Muscle of leg (tissue), 11 donors: ENCODE results near the gene RAD9A. TPM values are rescaled to one million over a fixed set of nuclear protein-coding genes. Genes with fewer than 3 reads are reported as not detected.
A peak's percentile ranks its signal among the peaks of the same experiment; 100 is the strongest.

Source experiments
- DNase-seq: peaks from one replicate; pipeline ENCODE4 v3.0.0; 2013
- H3K27ac ChIP-seq: one replicate; pipeline ENCODE4 v1.5.1; 2013; ENCODE audit warnings: mild to moderate bottlenecking, low read length, control low read depth
- H3K27me3 ChIP-seq: one replicate; pipeline ENCODE4 v1.6.1; 2013; ENCODE audit warnings: low read length; ENCODE audit not compliant: control insufficient read depth, insufficient read depth
- H3K36me3 ChIP-seq: one replicate; pipeline ENCODE4 v1.6.1; 2013; ENCODE audit warnings: low read length; ENCODE audit not compliant: control insufficient read depth, insufficient read depth
- H3K4me1 ChIP-seq: one replicate; pipeline ENCODE4 v1.6.1; 2013; ENCODE audit warnings: low read length; ENCODE audit not compliant: control insufficient read depth, insufficient read depth
- H3K4me3 ChIP-seq: one replicate; pipeline ENCODE4 v1.5.1; 2013; ENCODE audit warnings: low read length, control low read depth
- H3K9me3 ChIP-seq: replicated peaks from 2 replicates; pipeline ENCODE4 v1.6.1; 2013; ENCODE audit warnings: low read depth, low read length; ENCODE audit not compliant: control insufficient read depth
- WGBS: methylation state at CpG from one replicate; pipeline ENCODE4 v1.1.5; 2013; ENCODE audit warnings: missing lambda C conversion rate; ENCODE audit not compliant: insufficient coverage; 5-methylcytosine and 5-hydroxymethylcytosine counted together
- polyA plus RNA-seq, 8 donors: library from polyadenylated mRNA; unstranded; fragments of 120-200 nt; gene quantifications; one replicate each; pipeline versions ENCODE4 v1.2.1 to v1.2.3, GENCODE V29; 2013; ENCODE audit warnings: inconsistent platforms in 1 of 8, low replicate concordance in 1 of 8; ENCODE audit not compliant: insufficient read length in 8 of 8, insufficient read depth in 1 of 8
- total RNA-seq: library from RNA; stranded (reverse); fragments of 120-200 nt; gene quantifications from one replicate; pipeline ENCODE4 v1.2.4, GENCODE V29; 2013

Gene RAD9A
- total and polyA plus RNA-seq, 9 donors = 6.9 to 14.2 (median 11.0) TPM

DNA sequence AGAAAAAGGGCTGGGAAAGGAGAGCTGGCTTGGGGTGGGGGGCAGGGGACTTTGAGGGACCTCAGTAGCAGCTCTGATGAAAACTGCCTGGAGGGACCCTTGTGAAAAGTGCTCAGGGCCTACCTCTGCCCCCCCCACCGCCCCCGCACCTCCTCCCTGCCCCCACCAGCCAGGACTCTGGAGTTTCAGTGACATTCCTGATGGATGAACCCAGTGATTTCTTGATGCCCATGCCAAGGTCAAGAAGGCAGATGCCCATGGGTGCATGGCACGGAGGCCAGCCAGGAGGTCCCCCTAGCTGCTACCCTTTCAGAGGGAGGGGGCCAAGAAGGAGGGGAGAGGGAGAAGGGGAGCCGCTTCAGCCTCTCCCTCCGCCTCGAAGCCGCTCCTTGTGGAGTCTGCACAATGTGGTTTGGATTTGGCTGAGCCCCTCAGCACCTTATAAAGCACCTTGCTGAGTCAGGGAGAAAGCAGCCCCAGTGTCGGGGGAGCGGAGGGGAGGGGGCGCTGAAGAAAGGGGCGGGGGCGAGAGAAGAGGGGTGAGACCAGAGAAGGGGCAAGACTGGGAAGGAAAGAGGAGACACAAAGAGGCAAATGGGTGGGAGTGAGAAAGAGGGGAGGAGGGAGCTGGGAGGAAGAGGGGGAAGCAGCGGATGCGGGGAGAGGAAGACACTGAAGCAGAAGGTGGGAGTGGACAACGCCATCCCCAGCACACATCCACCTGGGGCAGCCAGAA, 16.3 kb upstream of the RAD9A start:
- DNase-seq = no peak
- Histone ChIP-seq H3K4me1 (peaks cover 35% of the 10 kb centered on the region), H3K27me3 (peaks cover 45% of the 10 kb centered on the region), H3K4me3 (no peak overlapping the region), H3K36me3 (no peaks in the 10 kb centered on the region), H3K9me3 (no peaks in the 10 kb centered on the region), H3K27ac (no peak overlapping the region)
- 3% methylated on average over 4 of the region's 15 CpGs for WGBS

DNA sequence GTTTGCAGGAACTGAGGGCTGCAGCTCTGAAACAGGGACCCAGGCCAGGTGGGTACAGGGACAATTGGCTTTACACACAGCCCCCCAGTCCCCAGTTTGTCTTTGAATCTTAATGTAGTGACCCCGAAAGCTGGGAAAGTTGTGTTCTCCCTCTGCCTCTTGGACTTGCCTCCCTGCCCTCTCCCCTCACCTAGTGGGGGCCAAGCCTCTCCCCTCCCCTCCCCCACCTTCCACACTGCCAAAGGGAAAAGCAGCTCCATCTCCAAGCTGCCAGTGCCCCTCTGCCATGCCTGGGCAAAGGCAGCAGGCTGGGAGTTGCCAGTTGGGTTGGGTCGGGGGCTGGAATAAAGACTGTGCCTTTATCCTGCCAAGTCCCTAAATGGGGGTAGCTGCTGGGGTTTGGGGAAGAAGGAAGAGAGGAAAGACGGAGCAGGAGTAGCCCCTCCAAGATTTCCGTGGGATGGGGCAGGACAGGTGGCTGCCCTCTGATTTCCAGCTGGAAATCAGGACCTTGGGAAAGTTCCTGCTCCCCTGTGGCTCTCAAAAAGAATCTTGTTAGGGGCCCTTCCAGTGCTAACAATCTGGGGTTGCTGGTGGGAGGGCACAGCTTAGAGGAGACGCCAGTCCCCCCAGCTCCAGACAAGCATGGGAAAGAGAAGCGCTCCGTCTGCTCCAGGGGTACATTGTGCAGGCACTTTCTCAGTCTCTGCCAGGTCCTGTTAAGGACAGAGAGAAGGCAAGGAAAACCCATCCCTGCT, 15.5 kb upstream of the RAD9A start:
- Histone ChIP-seq H3K4me1 (peaks cover 28% of the 10 kb centered on the region), H3K9me3 (no peaks in the 10 kb centered on the region), H3K27ac (no peak overlapping the region), H3K36me3 (no peaks in the 10 kb centered on the region), H3K27me3 (peaks cover 47% of the 10 kb centered on the region), H3K4me3 (no peak overlapping the region)
- WGBS = 31% methylated on average over 6 of the region's 7 CpGs
- no peak for DNase-seq

DNA sequence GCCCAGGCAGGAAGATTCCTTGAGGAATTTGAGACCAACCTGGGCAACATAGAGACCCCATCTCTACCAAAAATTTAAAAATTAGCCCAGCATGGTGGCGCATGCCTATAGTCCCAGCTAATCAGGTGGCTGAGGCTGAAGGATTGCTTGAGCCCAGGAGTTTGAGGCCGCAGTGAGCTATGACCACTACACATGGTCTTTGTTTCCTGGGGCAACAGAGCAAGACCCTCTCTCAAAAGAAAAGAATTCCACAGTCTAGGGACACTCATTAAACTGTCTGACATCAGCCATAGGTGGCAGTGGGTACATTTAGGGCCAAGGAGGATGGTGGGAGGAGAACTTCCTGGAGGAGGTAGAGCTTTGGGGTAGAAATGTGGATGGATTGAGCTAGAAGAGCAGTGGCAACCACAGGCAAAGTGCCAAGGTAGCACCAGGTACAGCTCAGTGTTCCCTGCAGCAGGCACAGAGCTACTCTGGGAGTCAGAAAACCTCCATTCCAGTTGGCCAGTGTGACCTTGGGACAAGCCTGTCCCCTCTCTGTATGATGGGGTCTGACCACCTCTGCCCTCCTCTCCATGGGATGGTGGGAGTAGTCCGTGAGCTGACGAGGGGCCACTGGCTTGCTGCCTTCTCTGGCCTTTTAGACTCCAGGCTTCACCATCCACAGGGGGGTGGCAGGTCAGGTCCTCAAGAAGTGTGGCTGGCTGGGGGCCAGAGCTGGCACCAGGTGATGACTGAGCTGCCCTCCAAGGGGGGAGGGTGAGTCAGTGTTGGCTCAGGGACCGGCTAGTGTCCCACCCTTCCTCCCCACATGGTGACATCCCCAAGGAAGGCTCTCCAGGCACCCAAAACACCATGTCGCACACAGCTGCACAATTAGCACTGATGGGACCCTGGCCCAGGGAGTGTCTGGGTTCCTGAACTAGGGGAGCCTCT, 14.6 kb upstream of the RAD9A start:
- WGBS = no CpG with 5 or more reads among the region's 6 CpGs
- Histone ChIP-seq H3K27ac (no peak overlapping the region), H3K4me3 (no peak overlapping the region), H3K27me3 (peaks cover 45% of the 10 kb centered on the region), H3K36me3 (no peaks in the 10 kb centered on the region), H3K4me1 (peaks cover 19% of the 10 kb centered on the region), H3K9me3 (no peaks in the 10 kb centered on the region)
- DNase-seq = no peak

DNA sequence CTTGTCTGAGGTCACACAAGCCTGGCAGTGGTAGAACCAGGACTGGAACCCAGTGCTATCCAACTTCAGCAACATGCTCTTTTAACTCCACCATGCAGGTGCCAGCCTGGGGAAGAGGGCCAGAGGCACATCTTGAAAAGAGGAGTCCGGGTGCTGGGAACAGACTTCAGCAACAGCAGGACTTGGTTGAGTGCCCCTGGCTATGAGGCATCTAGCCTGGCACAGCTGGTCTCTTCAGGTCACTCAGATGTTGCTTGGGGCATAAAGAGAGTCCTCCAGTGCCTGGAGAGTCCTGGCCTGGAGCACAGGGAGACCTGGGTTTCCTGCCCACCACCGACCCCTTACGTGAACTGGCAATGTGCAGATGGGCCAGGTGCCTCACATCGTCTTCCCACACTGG, 13.2 kb upstream of the RAD9A start:
- Histone ChIP-seq H3K27ac (no peak overlapping the region), H3K36me3 (no peaks in the 10 kb centered on the region), H3K27me3 (peaks cover 48% of the 10 kb centered on the region), H3K4me3 (no peak overlapping the region), H3K9me3 (no peaks in the 10 kb centered on the region), H3K4me1 (peaks cover 18% of the 10 kb centered on the region)
- DNase-seq = no peak
- WGBS = 66% methylated on average over 4 of the region's 4 CpGs

DNA sequence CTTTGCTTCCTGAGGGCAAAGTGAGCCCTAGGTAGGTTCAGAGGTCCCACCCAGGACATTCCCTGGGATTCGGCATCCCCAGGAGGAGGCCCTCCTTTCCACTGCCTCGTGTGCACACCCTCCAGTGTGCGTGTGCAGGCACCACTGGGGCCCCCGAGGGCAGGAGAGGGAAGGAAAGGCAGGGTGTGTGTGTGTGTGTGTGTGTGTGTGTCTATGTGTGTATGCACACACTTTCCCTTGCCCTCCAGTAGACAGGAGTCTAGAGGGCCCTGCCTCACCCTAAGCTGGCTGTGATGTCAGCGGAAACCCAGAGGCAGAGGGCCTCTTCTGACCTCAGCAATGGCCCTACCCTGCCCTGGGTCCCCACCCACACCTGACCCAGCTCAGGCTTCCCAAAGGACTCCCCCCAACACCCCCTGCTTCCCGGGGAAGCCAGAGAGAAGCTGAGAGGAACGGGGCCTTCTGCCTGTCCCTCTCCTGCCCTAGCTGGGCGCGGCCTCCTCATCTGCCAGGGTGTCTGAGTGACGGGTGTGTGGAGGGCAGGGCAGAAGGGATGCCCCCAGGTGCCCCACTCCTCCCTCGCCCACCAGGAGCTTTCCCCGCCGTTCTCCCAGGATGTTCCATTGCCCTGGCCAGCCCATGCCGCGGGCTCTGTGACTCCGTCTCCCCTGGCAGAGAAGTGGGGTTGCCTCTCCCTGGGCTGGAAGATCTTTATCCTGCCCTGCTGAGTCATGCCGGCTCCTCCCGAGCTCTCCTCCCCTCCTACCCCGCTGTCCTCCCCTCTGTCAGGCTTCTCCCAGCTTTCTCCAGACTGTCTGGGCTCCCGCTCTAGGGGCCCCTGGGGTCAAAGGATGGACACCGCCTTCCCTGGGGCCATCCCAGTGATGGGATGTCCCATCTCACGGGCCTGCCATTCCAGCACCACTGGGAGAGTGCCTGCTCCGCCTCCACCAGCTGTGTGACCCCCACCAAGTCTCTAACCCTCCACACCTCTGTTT, 12.4 kb upstream of the RAD9A start:
- Histone ChIP-seq H3K9me3 (no peaks in the 10 kb centered on the region), H3K27ac (no peak overlapping the region), H3K36me3 (no peaks in the 10 kb centered on the region), H3K4me1 (peaks cover 10% of the 10 kb centered on the region), H3K4me3 (no peak overlapping the region), H3K27me3 (peaks cover 42% of the 10 kb centered on the region)
- WGBS = 69% methylated on average over 12 of the region's 23 CpGs
- DNase-seq = no peak

DNA sequence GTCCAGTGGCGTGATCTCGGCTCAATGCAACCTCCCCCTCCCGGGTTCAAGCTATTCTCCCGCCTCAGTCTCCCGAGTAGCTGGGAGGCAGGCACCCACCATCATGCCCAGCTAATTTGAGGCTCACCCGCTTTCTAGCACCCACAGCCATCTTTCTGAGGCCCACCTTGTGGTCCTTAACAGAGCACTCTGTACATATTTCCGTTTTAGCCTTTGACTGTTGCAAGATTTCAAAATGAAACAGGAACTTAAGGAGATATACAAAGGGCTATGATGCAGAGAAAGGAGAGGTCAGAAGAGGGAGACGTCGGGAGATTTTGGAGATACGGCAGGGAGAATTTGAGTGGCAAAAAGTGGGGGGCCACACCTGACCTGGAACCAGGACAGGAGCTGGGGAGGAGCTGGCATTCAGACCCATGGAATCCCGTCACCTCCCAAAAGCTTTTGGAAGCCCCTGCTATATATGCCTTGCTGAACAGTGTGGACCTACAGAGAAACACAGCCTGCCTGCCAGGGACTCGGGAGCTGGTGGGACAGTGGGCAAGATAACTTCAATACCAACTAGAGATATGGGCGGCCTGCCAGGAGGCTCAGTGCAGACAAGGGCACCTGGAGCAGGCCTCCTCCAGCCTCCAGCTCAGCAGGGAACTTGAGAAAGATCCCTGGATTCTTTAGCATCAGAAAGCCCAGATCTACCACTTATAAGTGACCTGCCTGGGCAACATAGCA, 10.4 kb upstream of the RAD9A start:
- Histone ChIP-seq H3K9me3 (no peaks in the 10 kb centered on the region), H3K36me3 (no peaks in the 10 kb centered on the region), H3K27me3 (peaks cover 27% of the 10 kb centered on the region), H3K4me1 (peaks cover 4% of the 10 kb centered on the region), H3K27ac (no peak overlapping the region), H3K4me3 (no peak overlapping the region)
- WGBS = 75% methylated on average over 7 of the region's 13 CpGs
- peak; percentile 25 for DNase-seq

DNA sequence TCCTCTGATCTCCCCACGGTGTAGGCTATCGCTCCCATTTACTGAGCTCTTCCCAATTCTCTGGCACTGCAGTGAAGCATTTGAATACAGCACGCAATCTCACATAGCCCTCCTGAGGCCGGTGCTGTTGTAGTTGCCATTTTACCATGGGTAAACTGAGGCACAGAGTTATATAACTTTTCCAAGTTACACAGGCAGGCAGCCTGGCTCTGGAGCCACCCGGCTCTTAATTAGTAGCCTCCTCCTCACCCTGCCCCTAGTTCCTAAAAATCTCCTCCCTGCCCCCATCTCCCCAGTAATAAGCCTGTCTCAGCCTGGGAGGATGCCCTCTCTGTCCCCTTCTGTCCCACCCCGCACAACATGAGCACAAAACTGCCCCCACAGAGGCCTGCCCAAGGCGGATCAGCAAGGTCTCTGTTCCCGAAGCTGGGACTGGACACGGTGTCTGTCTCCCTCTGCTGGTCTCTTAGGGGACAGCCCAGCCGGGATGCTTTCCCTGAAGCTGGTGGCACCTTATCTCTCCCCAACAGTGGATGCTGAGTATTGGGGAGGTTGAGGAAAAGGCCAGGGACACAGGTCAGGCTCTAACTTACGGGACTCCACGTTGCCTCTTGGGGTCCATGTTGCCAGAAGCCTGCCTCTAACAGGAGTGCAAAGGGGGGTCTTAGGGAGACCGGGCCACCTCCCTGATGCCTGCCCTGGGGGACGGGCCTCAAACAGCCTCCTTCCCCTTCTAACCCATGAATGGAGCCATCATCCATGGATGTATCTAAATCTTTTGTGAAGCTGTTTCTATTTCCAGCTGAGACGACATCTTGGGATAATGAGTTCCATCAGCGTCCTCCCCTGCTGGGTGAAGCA, 9.3 kb upstream of the RAD9A start:
- peak; percentile 82 for DNase-seq
- no peak overlapping the region for H3K4me3 ChIP-seq
- H3K9me3 ChIP-seq = no peaks in the 10 kb centered on the region
- H3K27me3 ChIP-seq = peaks cover 16% of the 10 kb centered on the region
- no peaks in the 10 kb centered on the region for H3K36me3 ChIP-seq
- H3K4me1 ChIP-seq = peaks cover 4% of the 10 kb centered on the region
- no peak overlapping the region for H3K27ac ChIP-seq
- WGBS = 45% methylated on average over 7 of the region's 16 CpGs

DNA sequence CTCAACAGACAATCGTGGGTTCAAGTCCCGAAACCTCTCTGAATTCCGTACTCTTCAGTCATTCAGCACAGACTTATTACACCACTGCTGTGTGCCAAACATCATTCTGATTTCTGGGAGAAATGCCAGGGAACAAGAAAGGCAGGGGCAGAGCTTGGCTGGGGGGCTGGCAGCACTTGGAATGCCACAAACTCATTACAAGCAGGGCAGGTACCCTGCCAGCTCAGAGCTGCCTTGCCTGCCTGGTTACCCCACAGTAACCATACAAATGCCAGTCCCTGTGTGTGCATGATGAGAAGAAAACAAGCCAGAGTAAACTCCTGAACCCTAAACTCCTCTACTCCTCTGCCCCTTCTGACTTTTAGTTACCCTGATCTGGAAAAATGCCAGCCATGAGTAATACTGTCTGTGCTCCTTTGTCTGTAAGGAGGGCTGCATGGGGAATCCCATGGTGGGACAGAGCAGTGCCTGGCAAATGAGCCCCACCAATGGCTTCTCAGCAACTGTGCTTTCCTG, 6.9 kb upstream of the RAD9A start:
- Histone ChIP-seq H3K4me3 (no peak overlapping the region), H3K27ac (no peak overlapping the region), H3K4me1 (peaks cover 4% of the 10 kb centered on the region), H3K27me3 (peaks cover 12% of the 10 kb centered on the region), H3K36me3 (no peaks in the 10 kb centered on the region), H3K9me3 (no peaks in the 10 kb centered on the region)
- DNase-seq = no peak
- 90% methylated on average over 2 of the region's 3 CpGs for WGBS
